Activated T-helper 1 cell treated with anti-CD3 and anti-CD28 coated beads, Interleukin-12 subunit alpha, Interleukin-12 subunit beta, Interleukin-2, Interleukin-4 antibody, amounts not matched to agents 30 ng/mL and 10 ng/mL and 1 ng/mL, durations not matched to agents 14 hours and 24 hours and 36 hours (primary cell): ENCODE results near the gene KLF15. TPM values are rescaled to one million over a fixed set of nuclear protein-coding genes. Genes with fewer than 3 reads are reported as not detected.

Experiments used
- DNase-seq: peaks from one replicate; pipeline ENCODE4 v3.0.0; 2021; ENCODE audit warnings: low spot score
- H3K27ac Mint-ChIP-seq: one replicate; pipeline ENCODE4 v1.8.0; 2021; ENCODE audit warnings: mild to moderate bottlenecking, mixed read lengths
- H3K27me3 Mint-ChIP-seq: one replicate; pipeline ENCODE4 v1.8.0; 2022; ENCODE audit warnings: mild to moderate bottlenecking, moderate library complexity, mixed read lengths; ENCODE audit not compliant: insufficient read depth
- H3K36me3 Mint-ChIP-seq: one replicate; pipeline ENCODE4 v1.8.0; 2021; ENCODE audit warnings: low read depth, mixed read lengths
- H3K4me1 Mint-ChIP-seq: one replicate; pipeline ENCODE4 v1.8.0; 2021; ENCODE audit warnings: low read depth, mixed read lengths
- H3K4me3 Mint-ChIP-seq: one replicate; pipeline ENCODE4 v1.8.0; 2021; ENCODE audit warnings: mild to moderate bottlenecking, moderate library complexity, mixed read lengths
- H3K9me3 Mint-ChIP-seq: one replicate; pipeline ENCODE4 v1.8.0; 2021; ENCODE audit warnings: mixed read lengths
- intact Hi-C: fragments of 100-400 bp; cut with micrococcal nuclease; formaldehyde crosslinking; loops from one replicate; pipeline ENCODE4 v1.15.1; 2024
- total RNA-seq: library from RNA; stranded (reverse); gene quantifications from 2 replicates; pipeline ENCODE4 v1.2.3, GENCODE V29; 2022

Gene KLF15
- total RNA-seq, 1 donor from 2014 or later, result 0.08 TPM

DNA sequence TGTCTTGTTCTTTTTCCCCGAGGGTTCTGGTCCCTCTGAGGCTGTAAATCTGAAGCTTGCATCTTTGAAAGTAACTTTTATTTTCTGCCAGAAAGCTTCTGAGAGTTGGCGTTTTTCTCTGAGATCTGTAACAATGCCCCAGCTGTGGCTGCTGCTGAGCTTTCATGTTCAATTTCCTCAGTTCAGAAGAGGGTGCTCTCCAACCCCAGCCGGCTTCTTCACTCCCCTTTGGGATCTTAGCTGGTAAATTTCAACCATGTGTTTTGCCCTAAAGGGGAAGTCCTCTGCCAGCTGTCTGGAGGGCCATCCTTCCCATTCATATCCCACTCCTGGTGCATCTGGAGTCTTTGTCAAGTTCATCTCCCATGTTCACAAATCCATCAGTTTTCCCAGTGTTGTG is 19.2 kb upstream of the KLF15 start:
- Mint-ChIP-seq H3K27me3 (peaks cover 5% of the 10 kb centered on the region), H3K27ac (no peak overlapping the region), H3K9me3 (no peaks in the 10 kb centered on the region), H3K4me1 (no peaks in the 10 kb centered on the region), H3K36me3 (no peaks in the 10 kb centered on the region), H3K4me3 (no peak overlapping the region)
- no peak for DNase-seq
- intact Hi-C loops, result no loop called here

DNA sequence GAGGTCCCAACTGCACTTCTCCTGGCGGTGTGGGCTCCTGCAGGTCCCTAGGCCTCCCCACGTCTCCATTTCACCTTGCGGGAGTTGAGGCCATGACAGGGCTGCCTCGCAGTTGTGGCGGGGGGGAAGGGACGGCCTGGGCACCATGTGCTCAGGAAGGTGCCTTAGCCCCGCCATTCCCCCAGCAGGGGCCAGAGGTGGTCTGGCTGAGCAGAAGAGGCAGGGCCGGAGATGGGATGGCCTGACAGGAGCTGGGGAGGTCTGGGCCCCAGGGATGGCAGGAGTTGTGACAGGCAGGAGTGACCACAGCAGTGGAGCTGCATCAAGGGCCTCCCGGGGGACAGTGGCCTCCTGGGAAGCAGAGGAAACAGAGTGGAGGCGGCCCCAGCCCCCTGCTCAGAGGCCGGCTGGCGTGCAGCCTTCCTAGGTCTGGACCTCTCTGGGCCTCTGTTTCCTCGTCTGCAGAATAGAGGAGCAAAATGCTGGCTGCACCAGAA is 18.7 kb upstream of the KLF15 start:
- Mint-ChIP-seq H3K27me3 (peaks cover 2% of the 10 kb centered on the region), H3K27ac (no peak overlapping the region), H3K4me1 (no peaks in the 10 kb centered on the region)

DNA sequence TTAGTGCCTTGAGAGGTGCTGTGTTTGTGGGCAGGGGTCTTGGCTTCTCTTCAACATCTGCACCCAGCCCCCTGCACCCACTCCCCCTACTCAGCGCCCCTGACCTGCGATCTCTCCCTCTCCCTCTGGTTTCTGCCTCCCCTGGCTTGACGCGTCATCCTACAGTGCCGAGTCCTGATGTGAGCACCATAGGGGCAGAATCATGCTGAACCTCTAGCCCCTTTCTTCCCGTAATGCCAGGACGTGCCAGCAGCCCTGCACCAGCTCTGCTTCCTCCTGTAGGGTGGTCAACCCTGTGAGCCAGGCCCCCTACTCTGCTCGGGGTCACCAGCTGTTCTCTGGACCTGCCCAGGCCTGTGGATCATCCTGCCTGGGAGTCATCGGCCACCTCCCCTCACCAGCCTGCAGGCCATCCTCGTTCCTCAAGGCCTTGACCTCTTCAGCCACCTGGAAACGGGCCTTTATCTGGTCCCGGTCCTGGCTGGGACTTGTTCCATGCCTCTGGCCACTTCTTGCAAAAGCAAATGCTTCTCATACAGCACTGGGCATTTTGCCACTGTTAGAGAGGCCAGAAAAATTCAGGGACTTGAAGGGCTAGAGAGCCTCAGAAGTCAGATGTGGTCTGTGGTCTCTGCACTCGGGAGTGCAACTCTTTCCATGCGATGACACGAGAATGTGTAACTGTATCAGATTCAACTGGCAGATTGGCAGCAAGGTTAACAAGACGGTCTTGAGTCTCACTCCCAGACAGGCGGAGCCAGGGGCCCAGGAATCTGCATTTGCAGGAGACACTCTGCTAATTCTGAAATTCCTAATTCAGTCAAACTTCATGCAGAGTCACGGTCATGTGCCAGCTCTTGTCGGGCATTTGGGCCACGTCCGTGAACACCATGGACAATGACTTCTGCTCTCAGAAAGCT is 16.7 kb upstream of the KLF15 start:
- H3K36me3 Mint-ChIP-seq, result no peaks in the 10 kb centered on the region
- no peak overlapping the region for H3K4me3 Mint-ChIP-seq
- no peak overlapping the region for H3K27ac Mint-ChIP-seq
- intact Hi-C loops, result no loop called here
- no peaks in the 10 kb centered on the region for H3K9me3 Mint-ChIP-seq
- no peaks in the 10 kb centered on the region for H3K4me1 Mint-ChIP-seq
- H3K27me3 Mint-ChIP-seq, result peaks cover 2% of the 10 kb centered on the region
- no peak for DNase-seq

More for the DNA sequence above, 18.7 kb upstream of the KLF15 start:
- Mint-ChIP-seq H3K36me3 (no peaks in the 10 kb centered on the region), H3K9me3 (no peaks in the 10 kb centered on the region), H3K4me3 (no peak overlapping the region)
- DNase-seq, result no peak
- intact Hi-C loops, result no loop called here

DNA sequence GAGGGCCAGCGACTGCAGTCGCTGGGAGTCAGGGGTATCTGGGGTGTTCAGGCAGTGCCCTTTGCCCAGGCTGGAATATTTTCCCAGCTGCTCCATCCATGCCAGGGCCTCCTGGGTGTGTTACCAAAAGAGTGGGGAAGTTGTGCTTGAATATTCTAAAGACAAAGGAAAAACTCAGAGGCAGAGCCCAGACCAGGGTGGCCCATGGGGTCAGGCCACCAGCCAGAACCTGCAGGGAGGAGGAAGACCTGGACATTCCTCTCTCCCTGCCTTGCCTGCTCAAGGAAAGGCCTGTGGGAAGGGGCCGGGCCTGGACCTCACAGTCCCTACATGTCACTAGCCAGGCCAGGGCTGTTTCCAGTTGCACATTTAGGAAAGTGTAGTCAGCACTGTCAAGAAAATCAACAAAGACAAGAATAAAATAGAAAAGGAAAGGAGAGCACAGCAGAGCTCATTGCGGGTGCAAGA is 16.0 kb upstream of the KLF15 start:
- no peak overlapping the region for H3K27ac Mint-ChIP-seq
- no peaks in the 10 kb centered on the region for H3K9me3 Mint-ChIP-seq
- H3K4me1 Mint-ChIP-seq, result no peaks in the 10 kb centered on the region
- peaks cover 2% of the 10 kb centered on the region for H3K27me3 Mint-ChIP-seq
- intact Hi-C loops, result no loop called here
- DNase-seq, result no peak
- H3K4me3 Mint-ChIP-seq, result no peak overlapping the region
- H3K36me3 Mint-ChIP-seq, result no peaks in the 10 kb centered on the region

DNA sequence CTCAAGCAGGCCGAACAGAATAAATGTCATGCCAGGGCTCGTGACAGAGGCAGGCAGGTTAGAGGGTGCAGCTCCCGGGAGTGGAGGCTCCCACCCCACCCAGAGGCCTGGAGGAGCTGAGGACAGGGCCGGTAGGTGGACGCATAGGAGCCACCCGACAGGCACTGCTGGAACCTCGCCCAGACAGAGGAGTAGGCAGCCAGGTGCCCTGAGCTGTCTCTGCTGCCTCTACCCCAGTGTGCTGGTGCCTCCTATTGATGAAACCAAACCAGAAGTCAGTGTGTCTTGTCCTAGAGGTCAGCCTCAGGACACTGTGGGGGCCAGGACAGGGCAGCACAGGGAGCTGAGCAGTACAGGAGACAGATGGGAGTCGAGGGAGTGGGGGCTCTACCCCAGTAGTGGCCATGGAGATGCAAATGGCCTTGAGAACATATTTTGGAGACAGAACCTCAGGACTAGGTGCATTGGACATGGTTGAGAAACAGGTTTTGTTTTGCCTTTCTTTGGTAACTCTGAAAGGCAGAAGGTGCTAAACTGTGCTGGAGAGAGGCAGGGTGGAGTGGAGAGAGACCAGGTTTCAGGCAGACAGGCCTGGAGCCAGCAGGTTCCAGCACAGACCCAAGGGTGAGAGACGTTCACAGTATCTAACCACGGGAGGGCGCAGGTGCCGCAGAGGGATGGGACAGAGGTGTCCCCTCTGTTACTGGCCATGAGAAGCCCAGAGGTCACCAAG is 15.4 kb upstream of the KLF15 start:
- peaks cover 2% of the 10 kb centered on the region for H3K27me3 Mint-ChIP-seq
- DNase-seq, result no peak
- no peak overlapping the region for H3K4me3 Mint-ChIP-seq
- no peak overlapping the region for H3K27ac Mint-ChIP-seq
- intact Hi-C loops, result no loop called here
- H3K4me1 Mint-ChIP-seq, result no peaks in the 10 kb centered on the region
- H3K36me3 Mint-ChIP-seq, result no peaks in the 10 kb centered on the region
- no peaks in the 10 kb centered on the region for H3K9me3 Mint-ChIP-seq

DNA sequence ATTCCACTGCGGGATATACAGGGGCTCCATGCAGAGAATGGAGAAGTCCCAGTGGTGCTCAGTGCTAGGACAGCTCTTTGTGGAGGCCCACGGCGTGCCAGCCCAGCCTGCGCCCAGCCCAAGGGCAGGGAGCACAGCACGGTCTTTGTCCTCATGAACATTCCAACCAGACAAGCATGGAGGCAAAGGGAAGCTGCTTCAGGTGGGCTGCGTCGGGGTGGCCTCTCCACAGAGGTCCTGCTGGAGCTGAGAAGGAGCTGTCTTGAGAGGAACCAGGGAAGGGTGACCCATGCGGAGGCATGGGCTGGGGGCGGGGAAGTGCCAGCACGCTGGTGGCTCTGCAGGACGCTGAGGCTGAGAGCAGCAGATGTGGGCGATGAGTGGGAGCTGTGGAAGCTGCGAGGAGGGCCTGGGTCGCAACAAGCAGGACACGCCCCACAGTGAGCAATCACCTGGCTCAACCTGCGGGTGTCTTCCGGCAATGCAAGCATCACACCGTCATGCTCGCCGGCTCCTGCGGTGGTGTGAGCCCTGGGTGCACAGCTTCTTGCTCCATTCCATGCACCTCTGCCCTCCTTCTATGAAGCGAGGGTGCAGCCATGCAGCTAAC is 14.0 kb upstream of the KLF15 start:
- Mint-ChIP-seq H3K36me3 (no peaks in the 10 kb centered on the region), H3K27ac (no peak overlapping the region), H3K27me3 (peaks cover 2% of the 10 kb centered on the region), H3K4me3 (no peak overlapping the region), H3K4me1 (no peaks in the 10 kb centered on the region), H3K9me3 (no peaks in the 10 kb centered on the region)
- intact Hi-C loops, result no loop called here
- DNase-seq, result no peak

DNA sequence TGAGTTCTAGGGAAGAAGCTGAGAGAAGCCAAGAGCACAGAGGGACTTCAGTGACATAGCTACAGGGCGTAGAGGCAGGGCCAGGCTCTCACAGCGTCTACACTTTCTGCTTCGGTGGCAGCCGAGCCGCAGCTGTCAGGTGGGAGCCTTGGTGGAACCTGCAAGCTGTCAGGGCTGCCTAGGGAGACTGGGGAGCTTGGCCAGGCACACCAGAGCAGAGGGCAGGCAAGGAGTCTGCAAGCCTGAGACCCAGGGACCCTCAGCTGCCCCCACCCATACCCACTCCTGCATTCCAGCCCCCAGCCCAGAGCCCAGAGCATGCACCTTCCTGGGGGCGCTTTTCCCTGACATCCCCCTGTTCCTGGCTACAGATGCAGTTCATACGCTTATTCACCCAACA is 13.4 kb upstream of the KLF15 start:
- no peak overlapping the region for H3K4me3 Mint-ChIP-seq
- H3K9me3 Mint-ChIP-seq, result no peaks in the 10 kb centered on the region
- no peaks in the 10 kb centered on the region for H3K36me3 Mint-ChIP-seq
- no peak overlapping the region for H3K27ac Mint-ChIP-seq
- intact Hi-C loops, result no loop called here
- no peaks in the 10 kb centered on the region for H3K4me1 Mint-ChIP-seq
- peaks cover 2% of the 10 kb centered on the region for H3K27me3 Mint-ChIP-seq
- no peak for DNase-seq

DNA sequence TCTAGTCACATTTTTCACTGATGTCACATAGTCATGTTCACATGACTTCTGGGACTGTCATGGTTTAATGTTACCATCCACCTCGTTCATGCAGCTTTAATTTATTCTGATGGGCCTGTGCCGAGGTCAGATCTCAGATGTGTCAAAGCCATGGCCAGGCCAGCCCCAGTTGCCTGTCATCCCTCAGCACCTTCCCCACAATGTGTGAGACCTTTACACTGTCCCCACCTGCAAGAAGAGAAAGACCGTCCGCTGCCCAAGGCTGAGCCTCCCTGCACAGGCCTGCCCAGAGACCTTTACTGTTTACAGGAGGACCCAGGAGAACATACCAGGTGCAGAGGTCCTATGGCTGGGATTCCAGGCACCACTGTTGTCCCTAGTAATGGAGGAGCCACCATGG is 12.8 kb upstream of the KLF15 start:
- Mint-ChIP-seq H3K4me1 (no peaks in the 10 kb centered on the region), H3K27me3 (peaks cover 2% of the 10 kb centered on the region), H3K9me3 (no peaks in the 10 kb centered on the region), H3K36me3 (no peaks in the 10 kb centered on the region), H3K4me3 (no peak overlapping the region), H3K27ac (no peak overlapping the region)
- intact Hi-C loops, result no loop called here
- DNase-seq, result no peak

DNA sequence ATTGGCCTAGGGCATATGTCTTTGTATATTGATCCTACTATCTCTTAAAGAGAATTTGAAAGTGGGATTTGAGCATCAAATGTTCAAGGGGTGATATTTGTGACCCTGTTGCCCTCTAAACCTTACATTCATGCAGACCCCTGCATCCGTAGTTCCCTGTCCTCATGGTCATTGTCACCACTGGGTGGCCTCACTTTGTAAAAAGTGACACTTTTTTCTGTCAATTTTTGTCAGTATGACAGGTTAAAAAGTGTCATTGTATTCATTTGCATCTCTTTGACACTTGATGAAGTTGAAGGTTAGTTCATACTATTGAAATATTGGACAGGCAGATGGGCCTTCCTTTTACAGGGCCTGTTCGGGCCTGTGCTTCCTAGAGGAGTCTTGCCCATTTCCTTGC is 12.3 kb upstream of the KLF15 start:
- H3K27ac Mint-ChIP-seq, result no peak overlapping the region
- H3K36me3 Mint-ChIP-seq, result no peaks in the 10 kb centered on the region
- intact Hi-C loops, result no loop called here
- no peak for DNase-seq
- H3K4me3 Mint-ChIP-seq, result no peak overlapping the region
- no peaks in the 10 kb centered on the region for H3K4me1 Mint-ChIP-seq
- H3K9me3 Mint-ChIP-seq, result no peaks in the 10 kb centered on the region
- peaks cover 2% of the 10 kb centered on the region for H3K27me3 Mint-ChIP-seq

DNA sequence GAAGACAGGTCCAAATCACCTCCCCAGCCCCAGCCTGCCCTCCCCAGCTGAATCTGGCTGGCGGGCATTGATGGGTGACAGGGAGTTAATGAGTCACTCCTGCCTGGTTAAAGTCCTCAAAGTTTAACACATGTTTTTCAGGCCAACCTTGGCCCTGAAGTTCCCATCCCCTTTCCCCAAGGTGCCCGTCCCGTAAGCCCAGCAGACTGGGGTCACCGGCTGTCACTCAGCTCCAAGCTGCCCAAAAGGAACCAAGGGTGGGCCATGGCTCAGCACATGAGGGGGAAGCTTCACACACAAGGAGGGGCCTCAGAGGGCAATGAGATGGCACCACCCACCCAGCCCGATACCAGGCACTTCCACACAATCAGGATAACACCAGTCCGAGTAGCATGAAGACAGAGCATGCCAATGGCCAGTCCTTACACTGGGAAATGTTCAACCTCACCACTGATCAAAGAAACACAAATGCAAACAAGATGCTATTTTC is 10.2 kb upstream of the KLF15 start:
- Mint-ChIP-seq H3K9me3 (no peaks in the 10 kb centered on the region), H3K27me3 (no peaks in the 10 kb centered on the region), H3K4me1 (no peaks in the 10 kb centered on the region), H3K27ac (no peak overlapping the region), H3K36me3 (no peaks in the 10 kb centered on the region), H3K4me3 (no peak overlapping the region)
- no peak for DNase-seq
- intact Hi-C loops, result no loop called here

DNA sequence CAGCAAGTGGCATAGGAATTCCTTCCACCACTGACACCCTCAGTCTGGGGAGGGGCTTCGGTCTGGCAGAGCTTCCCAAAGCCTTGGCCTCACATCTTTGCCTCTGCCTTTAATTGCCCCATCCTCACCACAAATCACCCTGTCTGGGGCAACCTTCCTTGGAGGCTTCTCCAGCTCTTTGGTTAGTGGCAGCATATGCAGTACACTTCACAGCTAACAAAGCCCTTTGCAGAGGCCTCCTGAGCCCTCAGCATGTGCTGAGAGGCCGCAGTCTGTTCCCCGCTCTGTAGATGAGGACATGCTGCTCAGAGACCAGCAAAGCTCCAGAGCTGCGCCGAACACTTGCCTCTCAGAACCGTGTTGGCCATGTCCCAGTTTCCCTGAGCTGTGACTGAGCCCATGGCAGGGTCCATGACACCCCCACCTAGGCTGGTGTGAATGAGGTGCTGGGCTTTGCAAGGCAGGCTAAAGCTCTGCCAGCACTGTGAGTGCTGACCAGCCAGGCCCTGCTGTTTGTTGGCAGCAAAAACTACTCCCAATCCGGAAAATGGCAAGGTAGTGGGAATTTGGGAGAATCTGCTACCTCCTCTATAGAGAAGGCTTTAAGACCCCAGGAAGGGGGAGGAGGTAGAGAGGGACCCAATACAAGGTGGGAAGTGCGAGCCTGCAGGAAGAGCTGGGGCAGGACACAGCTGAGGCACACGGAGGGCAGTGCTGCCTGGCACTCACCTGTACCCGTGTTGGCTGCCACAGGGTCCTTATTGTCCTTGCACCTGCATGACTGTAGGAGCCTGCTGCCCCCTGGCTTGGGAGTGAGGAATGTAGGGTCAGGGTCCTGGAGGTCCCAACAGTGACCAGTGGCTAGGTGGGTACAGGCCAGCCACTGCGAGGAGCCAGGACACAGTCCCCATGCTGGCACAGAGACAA is 8.4 kb upstream of the KLF15 start:
- no peak overlapping the region for H3K4me3 Mint-ChIP-seq
- H3K9me3 Mint-ChIP-seq, result no peaks in the 10 kb centered on the region
- peaks cover 3% of the 10 kb centered on the region for H3K27me3 Mint-ChIP-seq
- intact Hi-C loops, result no loop called here
- H3K36me3 Mint-ChIP-seq, result no peaks in the 10 kb centered on the region
- no peak overlapping the region for H3K27ac Mint-ChIP-seq
- no peak for DNase-seq
- no peaks in the 10 kb centered on the region for H3K4me1 Mint-ChIP-seq

DNA sequence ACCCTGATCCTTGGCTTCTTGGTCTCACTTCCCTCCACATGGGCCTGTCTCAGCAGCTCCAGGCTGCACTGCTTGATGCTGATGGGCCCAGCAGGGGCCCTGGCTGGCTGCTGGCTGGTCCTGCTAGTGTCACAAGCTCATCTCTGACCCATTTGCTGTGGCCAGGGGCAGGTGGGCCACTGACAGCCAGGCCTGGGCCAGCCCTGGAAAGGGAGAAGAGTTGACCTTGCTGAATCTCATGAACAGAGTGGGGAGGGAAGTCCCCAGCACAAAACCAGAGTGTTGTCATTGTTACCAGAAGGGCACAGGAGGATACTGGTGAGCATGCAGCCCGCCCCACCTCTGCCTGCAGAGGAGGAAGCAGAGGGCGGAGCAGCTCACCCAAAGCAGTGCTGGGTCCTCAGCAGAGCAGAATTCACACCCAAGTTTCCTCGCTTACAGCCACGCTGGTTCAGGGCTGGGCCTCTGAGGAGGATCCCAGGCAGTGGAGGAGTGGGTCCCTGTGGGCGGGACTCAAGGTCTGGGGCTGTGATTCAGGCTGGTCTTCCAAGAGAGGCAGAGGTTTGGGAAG is 7.6 kb upstream of the KLF15 start:
- Mint-ChIP-seq H3K4me3 (no peak overlapping the region), H3K27ac (no peak overlapping the region), H3K4me1 (no peaks in the 10 kb centered on the region), H3K36me3 (no peaks in the 10 kb centered on the region), H3K9me3 (no peaks in the 10 kb centered on the region), H3K27me3 (peaks cover 5% of the 10 kb centered on the region)
- no peak for DNase-seq
- intact Hi-C loops, result no loop called here
